ENCODE measurements around the gene APH1B. TPM values are rescaled to one million over a fixed set of nuclear protein-coding genes. Genes with fewer than 3 reads are reported as not detected.
"Not testable (repeated sequence)": the region's sequence is repeated elsewhere in the genome, so short reads cannot be mapped to it uniquely, and the experiment has no call there.

The APH1B gene
- total RNA-seq, 2 experiments from 2014 or later = 10.1 to 10.6 TPM

DNA sequence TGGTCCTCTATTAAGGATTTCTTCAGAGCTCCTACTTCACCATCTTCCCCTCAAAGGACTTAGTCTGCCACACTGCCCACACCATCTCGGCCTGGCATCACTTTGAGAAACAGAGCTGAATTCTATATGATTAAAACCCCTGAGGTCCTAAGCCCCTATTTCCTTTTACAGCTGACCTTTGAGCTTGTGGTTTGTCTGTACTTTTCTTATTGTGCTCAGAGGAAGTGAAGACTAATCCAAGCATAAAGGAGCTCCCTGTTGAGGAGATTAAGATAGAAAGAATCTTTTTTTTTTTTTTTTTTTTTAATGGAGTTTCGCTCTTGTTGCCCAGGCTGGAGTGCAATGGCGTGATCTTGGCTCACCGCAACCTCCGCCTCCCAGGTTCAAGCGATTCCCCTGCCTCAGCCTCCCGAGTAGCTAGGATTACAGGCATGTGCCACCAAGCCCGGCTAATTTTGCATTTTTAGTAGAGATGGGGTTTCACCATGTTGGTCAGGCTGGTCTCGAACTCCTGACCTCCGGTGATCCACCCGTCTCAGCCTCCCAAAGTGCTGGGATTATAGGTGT is 65.7 kb downstream of the APH1B start:
- DNase-seq; H3K9me3 Mint-ChIP-seq; CTCF ChIA-PET; H3K4me1 Mint-ChIP-seq; H3K27ac Mint-ChIP-seq; POLR2A ChIA-PET; H3K36me3 Mint-ChIP-seq (ENCODE audit: low read depth); H3K4me3 Mint-ChIP-seq: not testable (repeated sequence)
- peaks cover 11% of the 10 kb centered on the region for H3K27me3 Mint-ChIP-seq

DNA sequence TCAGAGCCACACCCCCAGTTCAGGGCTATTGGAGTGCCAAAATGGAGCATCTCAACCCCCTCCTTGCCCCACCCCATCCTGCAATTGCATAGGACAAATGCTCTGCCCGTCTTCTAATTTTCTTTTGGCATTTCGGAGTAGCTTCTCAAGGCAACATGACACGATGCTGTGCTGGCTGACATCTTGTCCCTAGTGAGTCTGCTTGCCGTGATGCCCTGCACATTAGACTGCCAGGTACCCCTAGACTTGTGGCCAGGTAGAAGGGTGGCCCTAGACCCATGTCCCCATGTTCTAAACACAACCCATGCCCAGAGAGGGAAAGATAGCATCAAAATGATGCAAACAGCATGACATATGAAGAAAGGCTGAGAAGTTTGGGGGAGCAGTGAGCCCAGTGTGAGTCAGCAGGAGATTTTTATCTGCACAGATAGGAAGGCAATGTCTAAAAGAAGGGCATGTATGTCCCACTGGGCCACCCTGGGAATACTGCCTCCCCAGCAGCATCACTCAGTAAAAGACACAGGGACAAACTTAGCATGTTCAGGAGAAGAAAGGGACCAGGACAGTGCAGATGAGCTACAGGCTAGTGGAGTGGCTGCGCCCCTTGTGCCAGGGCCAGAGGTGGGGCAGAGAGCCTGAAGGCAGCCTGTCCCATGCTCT is 67.5 kb downstream of the APH1B start:
- H3K4me3 Mint-ChIP-seq = no peak overlapping the region
- ChIA-PET CTCF (no interaction called here), POLR2A (no interaction called here)
- peaks cover 1% of the 10 kb centered on the region for H3K4me1 Mint-ChIP-seq
- DNase-seq = no peak
- no peaks in the 10 kb centered on the region for H3K9me3 Mint-ChIP-seq
- H3K27me3 Mint-ChIP-seq = peaks cover 11% of the 10 kb centered on the region
- no peaks in the 10 kb centered on the region for H3K36me3 Mint-ChIP-seq (ENCODE audit: low read depth)
- no peak overlapping the region for H3K27ac Mint-ChIP-seq

DNA sequence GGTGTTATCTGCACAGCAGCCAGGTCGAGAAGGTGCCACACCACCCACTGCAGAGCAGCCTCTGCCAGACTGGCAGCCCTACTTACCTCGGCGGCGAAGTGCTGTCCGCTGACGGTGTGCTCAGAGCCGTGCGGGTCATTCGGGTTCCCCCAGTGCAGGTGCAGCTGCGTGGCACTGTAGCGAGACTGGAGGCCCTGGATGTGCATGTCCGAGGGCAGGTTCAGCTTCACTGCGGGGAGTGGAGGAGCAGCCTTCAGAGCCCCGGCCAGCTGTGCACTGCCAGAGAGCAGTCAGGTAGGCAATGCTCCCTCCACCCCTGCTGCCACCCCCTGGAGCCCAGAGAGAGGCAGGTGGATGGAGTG is 68.0 kb downstream of the APH1B start:
- Mint-ChIP-seq H3K27me3 (peaks cover 9% of the 10 kb centered on the region), H3K9me3 (no peaks in the 10 kb centered on the region), H3K4me1 (peaks cover 1% of the 10 kb centered on the region), H3K27ac (no peak overlapping the region), H3K36me3 (ENCODE audit: low read depth) (no peaks in the 10 kb centered on the region), H3K4me3 (no peak overlapping the region)
- POLR2A ChIA-PET = no interaction called here
- CTCF ChIA-PET = no interaction called here
- DNase-seq = no peak

DNA sequence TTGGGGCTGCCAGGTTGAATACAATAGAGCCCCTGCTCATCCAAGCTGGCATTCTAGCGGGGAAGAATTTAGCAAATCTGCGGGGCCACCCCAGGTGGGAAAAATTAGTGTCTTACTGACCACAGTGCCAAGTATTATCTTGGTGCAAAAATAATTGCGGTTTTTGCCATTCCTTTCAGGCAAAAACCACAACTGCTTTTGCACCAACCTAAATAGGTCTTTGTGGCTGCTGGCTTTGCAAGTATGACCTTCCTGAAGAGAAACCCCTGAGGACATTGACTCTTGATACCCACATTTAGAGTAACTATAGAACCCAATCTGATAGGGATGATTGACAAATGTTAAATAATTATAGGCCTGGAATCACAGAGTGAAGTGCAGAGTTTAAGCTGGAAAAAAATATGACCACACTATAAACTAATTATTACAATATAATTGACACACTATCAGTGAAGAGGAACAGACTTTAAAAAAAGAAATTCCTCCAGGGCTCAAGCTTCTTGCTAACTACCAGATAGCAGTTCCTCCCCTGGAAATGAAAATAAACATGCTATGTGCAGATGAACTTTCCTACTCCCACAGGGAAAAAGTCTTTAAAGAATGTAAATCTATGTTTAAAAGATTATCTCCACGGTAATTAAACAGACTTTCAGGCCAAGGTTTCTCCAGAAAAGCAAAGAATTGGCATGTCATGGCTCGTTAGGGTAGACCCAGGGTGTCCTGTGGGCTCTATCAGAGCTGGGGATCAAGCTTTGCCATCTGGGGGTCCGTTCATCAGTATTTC is 69.9 kb downstream of the APH1B start:
- ChIA-PET CTCF (no interaction called here), POLR2A (no interaction called here)
- no peaks in the 10 kb centered on the region for H3K36me3 Mint-ChIP-seq (ENCODE audit: low read depth)
- H3K4me3 Mint-ChIP-seq = no peak overlapping the region
- peaks cover 11% of the 10 kb centered on the region for H3K27me3 Mint-ChIP-seq
- DNase-seq = no peak
- no peaks in the 10 kb centered on the region for H3K9me3 Mint-ChIP-seq
- peaks cover 1% of the 10 kb centered on the region for H3K4me1 Mint-ChIP-seq
- no peak overlapping the region for H3K27ac Mint-ChIP-seq

DNA sequence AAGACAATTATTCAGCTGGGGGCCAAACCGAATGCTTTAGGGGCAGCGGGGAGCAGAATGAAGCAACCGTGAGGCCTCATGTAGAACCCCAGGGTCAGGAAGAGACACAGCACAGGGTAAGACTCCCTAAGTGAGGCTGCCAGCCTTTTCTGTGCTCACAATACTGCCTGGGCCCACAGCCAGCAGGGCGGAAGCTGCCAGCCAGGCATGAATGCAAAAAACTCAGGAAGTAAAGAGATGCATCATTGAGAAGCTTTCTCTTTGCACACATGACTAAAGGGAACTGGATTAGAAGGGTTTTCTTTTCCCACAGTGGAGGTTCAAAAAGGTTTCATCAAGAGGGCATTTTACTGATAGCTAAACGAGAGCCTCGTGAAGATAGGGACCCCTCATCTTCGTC is 71.0 kb downstream of the APH1B start:
- Mint-ChIP-seq H3K4me3 (no peak overlapping the region), H3K4me1 (peaks cover 1% of the 10 kb centered on the region), H3K27me3 (peaks cover 10% of the 10 kb centered on the region), H3K27ac (no peak overlapping the region), H3K9me3 (no peaks in the 10 kb centered on the region), H3K36me3 (ENCODE audit: low read depth) (no peaks in the 10 kb centered on the region)
- POLR2A ChIA-PET = no interaction called here
- CTCF ChIA-PET = no interaction called here
- DNase-seq = no peak

DNA sequence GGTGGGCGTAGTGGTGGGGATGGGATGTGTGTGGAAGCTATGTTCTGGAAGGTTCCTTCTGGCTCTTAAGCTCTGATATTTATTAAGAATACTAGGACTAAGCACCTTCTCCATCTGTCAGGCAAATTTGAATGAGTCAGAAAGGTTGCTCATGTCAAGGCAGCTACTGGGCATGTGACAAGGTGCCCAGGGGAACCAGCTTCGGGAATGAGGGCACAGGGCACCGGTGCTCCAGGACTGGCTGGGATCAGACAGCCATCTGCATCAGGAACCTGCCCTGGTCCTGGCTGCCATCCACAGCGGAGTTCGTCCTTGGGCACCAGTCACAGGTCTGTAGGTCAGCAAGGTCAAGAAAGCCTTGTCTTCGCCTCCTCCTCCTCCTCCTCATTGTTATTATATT is 71.8 kb downstream of the APH1B start:
- POLR2A ChIA-PET = no interaction called here
- Mint-ChIP-seq H3K9me3 (no peaks in the 10 kb centered on the region), H3K4me1 (peaks cover 1% of the 10 kb centered on the region), H3K4me3 (no peak overlapping the region), H3K36me3 (ENCODE audit: low read depth) (no peaks in the 10 kb centered on the region), H3K27ac (no peak overlapping the region), H3K27me3 (peaks cover 6% of the 10 kb centered on the region)
- CTCF ChIA-PET = no interaction called here
- no peak for DNase-seq

DNA sequence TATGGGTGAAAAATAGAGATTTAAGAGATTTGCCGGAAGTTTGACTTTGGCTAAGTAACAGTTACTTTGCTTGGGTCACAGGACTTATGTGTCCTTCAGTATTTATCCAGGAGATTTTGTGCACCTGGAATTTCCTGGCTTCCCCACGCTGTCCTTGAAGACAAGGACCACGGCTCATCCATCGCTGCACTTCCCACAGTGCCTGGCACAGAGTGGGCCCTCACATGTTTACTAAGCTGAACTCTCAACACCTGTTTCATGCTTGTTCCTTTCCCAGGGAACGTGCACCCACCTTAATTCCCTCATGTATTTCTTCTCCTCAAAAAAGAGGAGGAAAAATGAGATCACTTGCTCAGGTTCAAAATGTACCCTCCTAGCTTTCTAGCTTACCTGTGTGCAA is 72.2 kb downstream of the APH1B start:
- Mint-ChIP-seq H3K9me3 (no peaks in the 10 kb centered on the region), H3K36me3 (ENCODE audit: low read depth) (no peaks in the 10 kb centered on the region), H3K4me3 (no peak overlapping the region), H3K27ac (no peak overlapping the region), H3K27me3 (peaks cover 6% of the 10 kb centered on the region), H3K4me1 (peaks cover 1% of the 10 kb centered on the region)
- CTCF ChIA-PET = no interaction called here
- DNase-seq = no peak
- POLR2A ChIA-PET = no interaction called here

DNA sequence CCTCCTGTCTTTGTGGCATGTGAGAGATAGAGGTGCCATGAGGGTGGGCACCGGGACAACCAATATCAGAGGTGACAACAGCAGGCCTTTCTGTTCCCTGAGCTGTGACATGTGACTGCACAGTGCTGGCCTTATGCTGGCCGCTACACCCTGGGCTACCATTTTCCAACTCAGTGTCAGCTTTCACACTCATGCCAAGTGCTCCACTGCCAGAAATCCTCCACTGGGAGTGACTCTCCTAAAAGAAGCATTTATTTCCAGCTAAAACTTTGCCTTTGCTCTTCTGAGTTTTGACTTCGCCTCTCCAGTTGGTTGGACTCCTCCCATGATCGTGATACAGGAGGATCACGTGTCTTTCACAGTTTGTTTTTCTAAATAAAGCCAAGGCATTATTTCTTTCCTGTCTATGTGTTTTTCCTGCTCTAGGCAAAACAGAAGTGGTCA is 72.8 kb downstream of the APH1B start:
- H3K27me3 Mint-ChIP-seq = peaks cover 4% of the 10 kb centered on the region
- H3K4me1 Mint-ChIP-seq = no peaks in the 10 kb centered on the region
- no peak for DNase-seq
- ChIA-PET POLR2A (no interaction called here), CTCF (no interaction called here)
- no peaks in the 10 kb centered on the region for H3K9me3 Mint-ChIP-seq
- H3K4me3 Mint-ChIP-seq = no peak overlapping the region
- H3K27ac Mint-ChIP-seq = no peak overlapping the region
- no peaks in the 10 kb centered on the region for H3K36me3 Mint-ChIP-seq (ENCODE audit: low read depth)

DNA sequence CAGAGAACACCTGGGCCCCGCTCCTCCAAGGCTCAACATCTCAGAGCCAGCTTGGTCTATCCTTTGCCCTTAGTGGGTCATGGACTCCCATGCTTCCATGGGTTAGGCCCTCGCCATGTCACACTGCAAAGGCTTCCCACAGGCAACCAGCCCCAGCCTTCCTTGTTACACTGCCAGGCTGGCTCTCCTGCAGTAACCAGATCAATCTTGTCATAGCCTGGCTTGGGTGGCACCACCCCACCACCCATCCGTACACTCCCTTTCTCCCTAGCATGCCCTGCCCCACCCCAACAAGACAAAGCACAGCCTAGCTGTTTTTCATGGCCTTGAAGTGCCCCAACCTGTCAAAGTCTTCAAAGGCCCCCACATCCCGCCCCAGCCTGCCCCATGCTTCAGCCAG is 73.8 kb downstream of the APH1B start:
- no peaks in the 10 kb centered on the region for H3K4me1 Mint-ChIP-seq
- H3K4me3 Mint-ChIP-seq = no peak overlapping the region
- ChIA-PET POLR2A (no interaction called here), CTCF (no interaction called here)
- no peaks in the 10 kb centered on the region for H3K36me3 Mint-ChIP-seq (ENCODE audit: low read depth)
- no peak for DNase-seq
- no peaks in the 10 kb centered on the region for H3K9me3 Mint-ChIP-seq
- no peak overlapping the region for H3K27ac Mint-ChIP-seq
- peaks cover 6% of the 10 kb centered on the region for H3K27me3 Mint-ChIP-seq

DNA sequence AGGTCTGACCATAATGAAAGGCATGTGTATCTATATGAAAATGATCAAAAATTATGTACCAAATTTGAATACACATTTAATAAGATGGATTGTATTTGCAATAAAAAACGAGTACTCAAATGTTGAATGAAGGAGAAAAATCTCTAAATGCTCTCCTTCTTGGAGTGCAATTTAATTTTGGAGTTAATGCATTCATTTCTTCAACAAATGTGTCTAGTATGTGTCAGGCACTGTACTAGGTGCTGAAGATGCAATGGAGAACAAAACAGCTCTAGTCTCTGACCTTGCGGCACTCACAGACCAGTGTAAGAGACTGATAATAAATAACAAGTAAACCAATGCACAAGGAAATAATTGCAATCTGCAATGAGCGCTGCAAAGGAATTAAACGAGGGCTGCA is 75.4 kb downstream of the APH1B start:
- no peak for DNase-seq
- no peaks in the 10 kb centered on the region for H3K36me3 Mint-ChIP-seq (ENCODE audit: low read depth)
- H3K4me3 Mint-ChIP-seq = no peak overlapping the region
- no peak overlapping the region for H3K27ac Mint-ChIP-seq
- H3K27me3 Mint-ChIP-seq = peaks cover 8% of the 10 kb centered on the region
- POLR2A ChIA-PET = no interaction called here
- no peaks in the 10 kb centered on the region for H3K4me1 Mint-ChIP-seq
- CTCF ChIA-PET = no interaction called here
- no peaks in the 10 kb centered on the region for H3K9me3 Mint-ChIP-seq

DNA sequence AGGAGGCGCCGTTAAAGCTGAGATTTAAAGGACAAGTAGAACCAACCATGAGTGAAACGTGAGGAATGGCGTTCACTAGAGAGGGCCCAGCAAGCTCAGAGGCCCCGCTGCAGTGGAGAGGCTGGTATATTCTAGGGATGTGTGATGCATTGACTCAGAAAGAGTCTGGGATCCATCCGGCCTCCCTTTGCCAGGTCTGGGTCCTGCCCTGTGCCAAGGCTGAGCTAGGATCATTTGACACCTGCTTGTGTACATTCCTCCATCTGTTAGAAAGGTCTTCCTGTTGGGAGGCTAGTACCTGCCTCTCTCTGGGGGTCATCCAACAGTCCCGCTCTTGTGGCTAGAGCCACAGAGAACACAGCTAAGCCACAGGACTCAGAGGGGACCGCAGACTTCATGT is 75.9 kb downstream of the APH1B start:
- H3K4me1 Mint-ChIP-seq = no peaks in the 10 kb centered on the region
- no peaks in the 10 kb centered on the region for H3K9me3 Mint-ChIP-seq
- H3K36me3 Mint-ChIP-seq (ENCODE audit: low read depth) = no peaks in the 10 kb centered on the region
- no peak overlapping the region for H3K4me3 Mint-ChIP-seq
- peaks cover 10% of the 10 kb centered on the region for H3K27me3 Mint-ChIP-seq
- ChIA-PET POLR2A (no interaction called here), CTCF (no interaction called here)
- DNase-seq = no peak
- no peak overlapping the region for H3K27ac Mint-ChIP-seq

DNA sequence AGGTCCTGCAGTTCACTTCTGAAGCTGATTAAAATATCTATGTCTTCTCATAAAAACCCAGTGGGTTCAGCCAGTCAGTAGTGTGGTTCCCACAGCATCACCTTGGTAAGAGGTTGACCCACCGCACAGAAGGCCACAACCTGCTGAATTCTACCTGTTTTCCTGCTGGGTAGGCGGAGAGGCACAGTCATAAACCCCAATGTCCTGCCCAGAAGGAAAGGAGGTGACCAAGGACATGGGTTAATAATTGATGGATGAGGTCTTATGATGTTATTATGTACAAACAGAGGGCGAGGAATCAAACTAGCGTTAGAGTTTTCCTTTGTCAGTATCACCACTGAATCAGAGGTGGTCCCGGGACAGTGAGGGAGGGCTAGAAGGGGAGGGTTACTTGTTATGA is 76.5 kb downstream of the APH1B start:
- Mint-ChIP-seq H3K4me3 (no peak overlapping the region), H3K27ac (no peak overlapping the region), H3K4me1 (no peaks in the 10 kb centered on the region), H3K9me3 (no peaks in the 10 kb centered on the region), H3K36me3 (ENCODE audit: low read depth) (no peaks in the 10 kb centered on the region), H3K27me3 (peaks cover 14% of the 10 kb centered on the region)
- CTCF ChIA-PET = no interaction called here
- DNase-seq = no peak
- POLR2A ChIA-PET = no interaction called here

DNA sequence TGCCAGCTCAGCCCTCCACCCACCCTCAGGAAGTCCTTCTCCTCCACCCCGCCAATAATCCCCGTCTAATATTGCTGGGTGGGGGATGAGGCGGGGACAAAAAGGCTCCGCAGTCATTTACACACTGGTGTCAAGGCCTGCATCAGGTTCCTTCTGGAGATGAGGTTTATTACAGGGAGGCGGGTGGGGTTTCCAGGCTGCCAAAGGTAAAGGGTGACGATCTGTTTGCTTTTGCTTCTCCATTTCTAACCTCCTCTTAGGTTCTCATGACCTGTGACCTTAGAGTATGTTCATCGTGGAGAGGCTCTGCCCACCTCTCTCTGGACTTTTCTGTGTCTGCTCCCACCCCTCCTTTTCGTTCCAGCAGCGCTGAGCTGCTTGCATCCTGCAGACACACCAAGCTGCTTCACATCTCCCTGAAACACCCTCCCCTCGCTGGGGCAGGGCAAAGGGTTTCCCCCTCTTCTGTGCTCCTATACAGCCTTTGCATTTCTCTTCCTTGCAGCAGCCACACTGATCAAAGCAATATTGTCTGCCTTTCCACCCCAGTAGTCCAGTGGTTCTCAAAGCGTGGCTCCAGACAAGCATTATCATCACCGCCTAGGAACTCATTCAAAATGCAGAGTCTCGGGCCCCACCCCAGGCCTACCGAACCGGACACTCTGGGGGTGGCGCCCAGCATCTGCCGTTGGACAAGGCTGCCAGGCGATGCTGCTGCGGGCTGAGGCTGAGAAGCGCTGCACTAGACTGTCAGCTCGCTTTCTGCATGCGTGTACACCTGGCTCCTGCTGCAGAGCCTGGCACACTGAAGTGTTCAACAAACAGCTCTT is 77.6 kb downstream of the APH1B start:
- CTCF ChIA-PET = no interaction called here
- DNase-seq = no peak

More for the DNA sequence above, 77.6 kb downstream of the APH1B start:
- Mint-ChIP-seq H3K27me3 (peaks cover 21% of the 10 kb centered on the region), H3K4me1 (no peaks in the 10 kb centered on the region), H3K4me3 (no peak overlapping the region), H3K27ac (no peak overlapping the region), H3K9me3 (no peaks in the 10 kb centered on the region), H3K36me3 (ENCODE audit: low read depth) (no peaks in the 10 kb centered on the region)
- POLR2A ChIA-PET = no interaction called here
